ENCODE results near the gene CCBE1. TPM values are rescaled to one million over a fixed set of nuclear protein-coding genes. Genes with fewer than 3 reads are reported as not detected.

CCBE1 gene
- total RNA-seq, 2 donors from 2014 or later, result 1.6 to 1.8 TPM

- DNase-seq (ENCODE audit: low spot score) (no peak), ATAC-seq (ENCODE audit: insufficient number of reproducible peaks, low FRiP score, low read depth) (no peak)
- no peaks in the 10 kb centered on the region for H3K36me3 ChIP-seq
- H3K27me3 ChIP-seq (replicated peaks; ENCODE audit: insufficient read depth), result no peaks in the 10 kb centered on the region
- no peak for TF ChIP-seq CTCF (IDR thresholded peaks at IDR 0.05)
- H3K27ac ChIP-seq, result no peak overlapping the region
- H3K9me3 ChIP-seq, result no peaks in the 10 kb centered on the region
- H3K4me1 ChIP-seq (ENCODE audit: control insufficient read depth in 1 of 2, low read depth in 2 of 2), result no peaks in the 10 kb centered on the region
- H3K4me3 ChIP-seq, result no peak overlapping the region
Measured at GRCh38 chr18:59478591-59478990, 218.6 kb downstream of the CCBE1 start.

- no peak overlapping the region for H3K4me3 ChIP-seq
- ATAC-seq (ENCODE audit: insufficient number of reproducible peaks, low FRiP score, low read depth), result no peak
- TF ChIP-seq CTCF (IDR thresholded peaks at IDR 0.05), result no peak
Measured at GRCh38 chr18:59477849-59478248, 219.4 kb downstream of the CCBE1 start.

GRCh38 chr18:59470561-59471121 is 226.6 kb downstream of the CCBE1 start:
- H3K27me3 ChIP-seq (replicated peaks; ENCODE audit: insufficient read depth), result no peaks in the 10 kb centered on the region
- no peaks in the 10 kb centered on the region for H3K36me3 ChIP-seq
- no peaks in the 10 kb centered on the region for H3K4me1 ChIP-seq (ENCODE audit: control insufficient read depth in 1 of 2, low read depth in 2 of 2)
- H3K4me3 ChIP-seq, result no peak overlapping the region
- no peaks in the 10 kb centered on the region for H3K9me3 ChIP-seq
- TF ChIP-seq CTCF (IDR thresholded peaks at IDR 0.05), result no peak
- ATAC-seq (ENCODE audit: insufficient number of reproducible peaks, low FRiP score, low read depth), result no peak
- DNase-seq (ENCODE audit: low spot score), result no peak
- no peak overlapping the region for H3K27ac ChIP-seq

More at GRCh38 chr18:59477849-59478248, 219.4 kb downstream of the CCBE1 start:
- no peak for DNase-seq (ENCODE audit: low spot score)
- Histone ChIP-seq H3K4me1 (ENCODE audit: control insufficient read depth in 1 of 2, low read depth in 2 of 2) (no peaks in the 10 kb centered on the region), H3K36me3 (no peaks in the 10 kb centered on the region), H3K27me3 (replicated peaks; ENCODE audit: insufficient read depth) (no peaks in the 10 kb centered on the region), H3K27ac (no peak overlapping the region), H3K9me3 (no peaks in the 10 kb centered on the region)

GRCh38 chr18:59469463-59470180 is 227.6 kb downstream of the CCBE1 start:
- no peak overlapping the region for H3K27ac ChIP-seq
- ATAC-seq (ENCODE audit: insufficient number of reproducible peaks, low FRiP score, low read depth), result no peak

More at GRCh38 chr18:59469463-59470180, 227.6 kb downstream of the CCBE1 start:
- DNase-seq (ENCODE audit: low spot score), result no peak
- no peaks in the 10 kb centered on the region for H3K4me1 ChIP-seq (ENCODE audit: control insufficient read depth in 1 of 2, low read depth in 2 of 2)
- no peak for TF ChIP-seq CTCF (IDR thresholded peaks at IDR 0.05)
- H3K9me3 ChIP-seq, result no peaks in the 10 kb centered on the region
- H3K4me3 ChIP-seq, result no peak overlapping the region
- no peaks in the 10 kb centered on the region for H3K27me3 ChIP-seq (replicated peaks; ENCODE audit: insufficient read depth)
- no peaks in the 10 kb centered on the region for H3K36me3 ChIP-seq

Measured in thoracic aorta (tissue), 2 donors.